A549 (cell line): Measurements from ENCODE around the gene NCKIPSD. TPM values are rescaled to one million over a fixed set of nuclear protein-coding genes. Genes with fewer than 3 reads are reported as not detected.
A peak's percentile ranks its signal among the peaks of the same experiment; 100 is the strongest.
"Not testable (repeated sequence)": the region's sequence is repeated elsewhere in the genome, so short reads cannot be mapped to it uniquely, and the experiment has no call there.

Experiments
- ATAC-seq, 2 experiments: fragments of 200-7000 bp in 1 of 2; fragments of >200 bp in 1 of 2; cut with Nextera tagmentation in 1 of 2; cut with Tn5 transposase in 1 of 2; 3 replicates each; pipeline versions ENCODE4 v1.8.0 to v1.9.1; 2018 to 2020; ENCODE audit warnings: mild to moderate bottlenecking in 1 of 2, moderate library complexity in 1 of 2
- CTCF ChIA-PET: fragments of 300-600 bp; sonication (Branson Sonifier 250); formaldehyde crosslinking; extraction: SDS; loops from one replicate; lab custom pipeline; 2021; ENCODE audit warnings: antibody characterized with exemption, inconsistent platforms; lab: Yijun Ruan, JAX
- POLR2A ChIA-PET: fragments of 350-600 bp; formaldehyde crosslinking; extraction: SDS; loops from one replicate; lab custom pipeline; 2021; ENCODE audit warnings: antibody characterized with exemption, inconsistent platforms; lab: Yijun Ruan, JAX
- DNase-seq, 2 experiments: peaks; one replicate each; pipeline versions ENCODE4 v3.0.0 to v3.0.0-alpha.2; 2011 to 2016; ENCODE audit warnings: low read depth in 1 of 2, low spot score in 1 of 2
- FAIRE-seq: peaks from 2 replicates; lab custom pipeline; 2011; peaks lifted over from hg19 to GRCh38; lab: Jason Lieb, UNC
- H3K27ac ChIP-seq, 2 experiments: fragments of >200 bp; sonication (Bioruptor Twin); formaldehyde crosslinking; 3 replicates each; pipeline ENCODE4 v1.5.1; 2016 to 2017
- H3K4me1 ChIP-seq: fragments of >200 bp; sonication (Bioruptor Twin); formaldehyde crosslinking; 3 replicates; pipeline ENCODE4 v1.6.1; 2016
- H3K4me2 ChIP-seq: fragments of >200 bp; sonication (Bioruptor Twin); formaldehyde crosslinking; 3 replicates; pipeline ENCODE4 v1.6.1; 2016
- H3K4me3 ChIP-seq: fragments of >200 bp; sonication (Bioruptor Twin); formaldehyde crosslinking; 3 replicates; pipeline ENCODE4 v1.5.1; 2016
- H3K9me3 ChIP-seq: fragments of >200 bp; sonication (Bioruptor Twin); formaldehyde crosslinking; 3 replicates; pipeline ENCODE4 v1.6.1; 2016
- CBX2 ChIP-seq: fragments of 200-600 bp; sonication (generic); IDR thresholded peaks from 2 replicates; pipeline ENCODE4 v1.6.1; 2016; ENCODE audit warnings: low read depth, mild to moderate bottlenecking, borderline replicate concordance
- CEBPB ChIP-seq, 2 experiments: fragments of >200 bp in 1 of 2; sonication (Bioruptor Twin) in 1 of 2; formaldehyde crosslinking in 1 of 2; IDR thresholded peaks; 2 replicates each; pipeline ENCODE4 v1.6.1; 2012 to 2016
- CHD2 ChIP-seq: fragments of 150-350 bp; IDR thresholded peaks from 2 replicates; pipeline ENCODE4 v1.6.1; 2014; ENCODE audit warnings: low read length; ENCODE audit not compliant: partially characterized antibody
- CHD4 ChIP-seq: fragments of 200-600 bp; sonication (generic); IDR thresholded peaks from 2 replicates; pipeline ENCODE4 v1.6.1; 2016; ENCODE audit warnings: antibody characterized with exemption, mild to moderate bottlenecking, borderline replicate concordance
- EHF ChIP-seq: fragments of 250-450 bp; sonication (Bioruptor Pico); IDR thresholded peaks from 2 replicates; pipeline ENCODE4 v1.5.0; 2020; ENCODE audit warnings: mild to moderate bottlenecking
- EHMT2 ChIP-seq: fragments of 200-600 bp; sonication (generic); IDR thresholded peaks from 2 replicates; pipeline ENCODE4 v1.6.1; 2016; ENCODE audit warnings: antibody characterized with exemption, low read depth, mild to moderate bottlenecking, moderate library complexity
- FOSL2 ChIP-seq, 2 experiments: fragments of 450-650 bp in 1 of 2; fragments of >200 bp in 1 of 2; sonication (Bioruptor Twin) in 1 of 2; formaldehyde crosslinking; IDR thresholded peaks; 2 replicates each; pipeline versions ENCODE4 v1.5.0 to v1.6.1; 2016 to 2020; ENCODE audit warnings: mild to moderate bottlenecking in 1 of 2, moderate library complexity in 1 of 2
- FOXS1 ChIP-seq: fragments of 250-450 bp; sonication (Bioruptor Pico); IDR thresholded peaks from 2 replicates; pipeline ENCODE4 v1.5.0; 2020; ENCODE audit warnings: mild to moderate bottlenecking, moderate library complexity
- HOXA7 ChIP-seq: fragments of 250-450 bp; sonication (Bioruptor Pico); IDR thresholded peaks from 2 replicates; pipeline ENCODE4 v1.5.0; 2020; ENCODE audit warnings: mild to moderate bottlenecking, moderate library complexity
- HOXB5 ChIP-seq: fragments of 250-450 bp; sonication (Bioruptor Pico); IDR thresholded peaks from 2 replicates; pipeline ENCODE4 v1.5.0; 2020; ENCODE audit warnings: mild to moderate bottlenecking, moderate library complexity
- POLR2A ChIP-seq: IDR thresholded peaks from 2 replicates; pipeline ENCODE4 v1.6.1; 2012; ENCODE audit warnings: mild to moderate bottlenecking, low read length
- RFX5 ChIP-seq: fragments of 450-650 bp; IDR thresholded peaks from 2 replicates; pipeline ENCODE4 v1.7.1; 2014; ENCODE audit warnings: antibody characterized with exemption, mild to moderate bottlenecking, moderate library complexity
- TFCP2L1 ChIP-seq: fragments of 250-450 bp; sonication (Bioruptor Pico); IDR thresholded peaks from 2 replicates; pipeline ENCODE4 v1.5.0; 2021; ENCODE audit warnings: mild to moderate bottlenecking
- ZNF302 ChIP-seq: fragments of 250-450 bp; sonication (Bioruptor Pico); IDR thresholded peaks from 2 replicates; pipeline ENCODE4 v1.9.0; 2021; ENCODE audit warnings: inconsistent platforms, mild to moderate bottlenecking, moderate library complexity
- WGBS: methylation state at CpG from one replicate; pipeline ENCODE4 v1.1.6; 2017; ENCODE audit errors: missing lambda C conversion rate; 5-methylcytosine and 5-hydroxymethylcytosine counted together
- polyA plus RNA-seq, 4 experiments: library from polyadenylated mRNA; depleted of rRNA in 3 of 4; stranded (reverse); fragments of >200 nt; fragmentation: RNase III in 1 of 4; extraction: RNeasy Plus Mini Kit Qiagen cat#74134 plus additional on column Dnase treatment in 1 of 4; gene quantifications; 2 replicates in 3 of 4; 3 replicates in 1 of 4; pipeline ENCODE4 v1.2.3, GENCODE V29; 2011 to 2017

The NCKIPSD gene
- polyA plus RNA-seq, 2 of the 4 experiments (the other 2 are of a cell fraction): 10.2 to 10.9 TPM

DNA sequence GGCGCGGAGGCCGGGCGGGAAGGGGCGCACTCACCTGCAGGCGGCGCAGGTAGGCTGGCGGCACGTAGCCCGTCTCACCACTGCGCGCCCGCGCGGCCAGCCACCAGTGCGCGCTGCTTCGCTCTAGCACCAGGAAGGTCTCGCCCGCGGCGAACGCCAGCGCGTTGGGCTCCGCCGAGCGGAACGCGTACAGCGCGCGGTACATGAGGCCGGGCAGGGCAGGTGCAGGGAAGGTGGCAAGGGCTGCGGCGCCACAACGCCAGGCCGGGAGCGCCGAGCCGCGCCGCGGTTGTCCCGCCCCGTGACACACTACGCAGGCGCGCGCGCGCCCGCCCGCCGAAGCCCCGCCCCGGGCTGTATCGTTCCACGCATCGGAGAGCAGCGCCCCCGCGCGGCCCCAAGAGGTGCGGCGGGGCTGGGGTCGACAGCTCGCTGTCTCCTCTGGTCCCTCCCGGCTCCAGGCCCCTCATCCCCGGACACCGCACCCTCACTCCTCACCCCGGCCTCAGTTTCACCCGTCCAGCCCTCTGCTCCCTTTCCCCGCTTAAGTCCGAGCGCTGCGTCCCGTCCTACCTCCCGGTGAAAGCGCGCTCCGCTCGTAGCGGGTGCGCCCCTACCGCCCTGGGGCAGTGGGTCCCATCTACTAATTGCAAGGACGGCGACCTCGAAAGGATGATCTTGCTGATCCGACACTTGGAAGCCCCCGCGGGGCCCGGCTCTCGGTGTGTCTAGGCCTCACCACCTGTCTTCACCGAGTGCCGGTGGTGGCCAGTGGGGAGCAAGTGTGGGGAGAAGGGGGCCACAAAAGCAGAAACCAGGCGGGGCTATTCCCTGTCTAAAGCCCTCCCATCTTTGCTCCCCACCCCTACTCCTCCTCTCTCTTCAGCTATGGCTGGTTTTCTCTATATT lies at the start of gene NCKIPSD (continued):
- TF ChIP-seq HOXA7: no peak
- no peak for TF ChIP-seq HOXB5
- no peak for TF ChIP-seq CEBPB (IDR thresholded peaks at IDR 0.05)
- peak; percentile 93 for TF ChIP-seq POLR2A

DNA sequence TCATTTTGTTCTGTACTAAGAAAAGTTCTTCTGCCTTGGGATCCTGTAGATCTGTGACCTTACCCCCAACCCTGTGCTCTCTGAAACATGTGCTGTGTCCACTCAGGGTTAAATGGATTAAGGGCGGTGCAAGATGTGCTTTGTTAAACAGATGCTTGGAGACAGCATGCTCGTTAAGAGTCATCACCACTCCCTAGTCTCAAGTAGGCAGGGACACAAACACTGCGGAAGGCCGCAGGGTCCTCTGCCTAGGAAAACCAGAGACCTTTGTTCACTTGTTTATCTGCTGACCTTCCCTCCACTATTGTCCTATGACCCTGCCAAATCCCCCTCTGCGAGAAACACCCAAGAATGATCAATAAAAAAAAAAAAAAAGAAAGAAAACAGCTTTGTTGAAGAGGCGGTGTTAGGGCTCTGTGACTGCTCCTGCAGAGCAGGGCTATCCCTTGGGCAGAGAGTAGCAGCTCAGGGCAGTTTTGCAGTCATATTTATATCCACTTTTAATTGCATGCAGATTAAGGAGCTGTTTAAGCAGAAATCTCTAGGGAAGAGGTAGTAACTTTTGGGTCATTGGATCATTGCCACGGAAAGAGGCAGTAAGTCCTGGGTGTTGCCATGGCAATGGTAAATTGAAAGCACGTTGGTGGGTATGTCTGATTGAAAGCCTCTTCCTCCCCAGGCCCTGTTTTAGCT lies 49.5 kb upstream of the NCKIPSD start:
- FAIRE-seq, H3K4me3 ChIP-seq, H3K27ac ChIP-seq, H3K4me1 ChIP-seq, ATAC-seq, DNase-seq, H3K4me2 ChIP-seq, H3K9me3 ChIP-seq, POLR2A ChIA-PET: not testable (repeated sequence)
- WGBS: 68% methylated on average over 8 of the region's 8 CpGs
- CTCF ChIA-PET: interaction anchor here (0.5 to 0.8 kb wide), 2 partner anchors 50 to 200 kb away, joined by 3 to 4 read pairs; no protein-coding TSS in a partner anchor

DNA sequence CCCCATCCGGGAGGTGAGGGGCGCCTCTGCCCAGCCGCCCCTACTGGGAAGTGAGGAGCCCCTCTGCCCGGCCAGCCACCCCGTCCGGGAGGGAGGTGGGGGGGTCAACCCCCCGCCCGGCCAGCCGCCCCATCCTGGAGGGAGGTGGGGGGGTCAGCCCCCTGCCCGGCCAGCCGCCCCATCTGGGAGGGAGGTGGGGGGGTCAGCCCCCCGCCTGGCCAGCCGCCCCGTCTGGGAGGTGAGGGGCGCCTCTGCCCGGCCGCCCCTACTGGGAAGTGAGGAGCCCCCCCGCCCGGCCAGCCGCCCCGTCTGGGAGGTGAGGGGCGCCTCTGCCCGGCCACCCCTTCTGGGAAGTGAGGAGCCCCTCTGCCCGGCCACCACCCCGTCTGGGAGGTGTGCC lies 48.8 kb upstream of the NCKIPSD start:
- H3K27ac ChIP-seq, CTCF ChIA-PET, H3K4me1 ChIP-seq, H3K4me2 ChIP-seq, H3K9me3 ChIP-seq, POLR2A ChIA-PET, FAIRE-seq, H3K4me3 ChIP-seq, DNase-seq, ATAC-seq: not testable (repeated sequence)
- no CpG with 5 or more reads among the region's 25 CpGs for WGBS

DNA sequence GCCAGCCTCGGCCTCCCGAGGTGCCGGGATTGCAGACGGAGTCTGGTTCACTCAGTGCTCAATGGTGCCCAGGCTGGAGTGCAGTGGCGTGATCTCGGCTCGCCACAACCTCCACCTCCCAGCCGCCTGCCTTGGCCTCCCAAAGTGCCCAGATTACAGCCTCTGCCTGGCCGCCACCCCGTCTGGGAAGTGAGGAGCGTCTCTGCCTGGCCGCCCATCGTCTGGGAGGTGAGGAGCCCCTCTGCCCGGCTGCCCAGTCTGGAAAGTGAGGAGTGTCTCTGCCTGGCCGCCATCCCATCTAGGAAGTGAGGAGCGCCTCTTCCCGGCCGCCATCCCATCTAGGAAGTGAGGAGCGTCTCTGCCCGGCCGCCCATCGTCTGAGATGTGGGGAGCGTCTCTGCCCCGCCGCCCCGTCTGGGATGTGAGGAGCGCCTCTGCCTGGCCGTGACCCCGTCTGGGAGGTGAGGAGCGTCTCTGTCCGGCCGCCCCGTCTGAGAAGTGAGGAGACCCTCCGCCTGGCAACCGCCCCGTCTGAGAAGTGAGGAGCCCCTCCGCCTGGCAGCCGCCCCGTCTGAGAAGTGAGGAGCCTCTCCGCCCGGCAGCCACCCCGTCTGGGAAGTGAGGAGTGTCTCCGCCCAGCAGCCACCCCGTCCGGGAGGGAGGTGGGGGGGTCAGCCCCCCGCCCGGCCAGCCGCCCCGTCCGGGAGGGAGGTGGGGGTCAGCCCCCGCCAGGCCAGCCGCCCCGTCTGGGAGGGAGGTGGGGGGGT lies 48.2 kb upstream of the NCKIPSD start:
- WGBS: 100% methylated on average over 9 of the region's 53 CpGs
- H3K27ac ChIP-seq, POLR2A ChIA-PET, H3K4me2 ChIP-seq, H3K4me1 ChIP-seq, DNase-seq, ATAC-seq, FAIRE-seq, H3K9me3 ChIP-seq, H3K4me3 ChIP-seq: not testable (repeated sequence)
- CTCF ChIA-PET: interaction anchor here (0.6 kb wide), 1 partner anchor 730 kb away, joined by 4 read pairs; no protein-coding TSS in a partner anchor

DNA sequence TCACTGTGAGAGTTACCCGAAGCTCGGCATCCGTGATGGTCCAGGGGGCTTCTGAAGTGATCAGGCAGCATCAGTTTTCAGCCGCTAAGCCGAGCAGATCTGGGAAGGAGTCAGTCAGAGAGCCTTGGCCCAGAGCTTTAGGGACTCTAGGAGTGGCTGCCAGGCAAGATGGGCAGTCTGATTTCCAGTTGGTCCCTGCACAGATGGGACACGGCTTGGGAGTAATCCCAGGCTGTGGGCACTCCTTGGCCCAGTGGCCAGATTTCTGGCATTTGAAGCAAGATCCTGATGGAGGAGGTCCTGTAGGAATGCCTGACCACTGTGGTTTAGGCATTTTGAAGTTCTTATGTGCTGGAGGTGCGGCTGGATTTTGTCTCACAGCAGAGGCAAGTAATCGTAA lies 41.8 kb upstream of the NCKIPSD start:
- no peak for FAIRE-seq
- no peak overlapping the region for H3K27ac ChIP-seq
- H3K4me1 ChIP-seq: peaks cover 11% of the 10 kb centered on the region; the same call in 2 of the 3 replicates
- H3K9me3 ChIP-seq: no peaks in the 10 kb centered on the region
- H3K4me3 ChIP-seq: no peak overlapping the region
- CTCF ChIA-PET: interaction anchor here (2.5 kb wide), 1 partner anchor 12 kb away, joined by 13 read pairs; no protein-coding TSS in a partner anchor
- TF ChIP-seq CHD2 (no peak), EHF (CRISPR knock-in tag) (no peak), RFX5 (no peak), EHMT2 (no peak), FOSL2 (IDR thresholded peaks at IDR 0.05) (no peak), FOSL2 (CRISPR knock-in tag; IDR thresholded peaks at IDR 0.05) (no peak), CEBPB (IDR thresholded peaks at IDR 0.05) (no peak), ZNF302 (CRISPR knock-in tag) (no peak), CHD4 (no peak), TFCP2L1 (CRISPR knock-in tag) (no peak), FOXS1 (CRISPR knock-in tag) (no peak), CBX2 (no peak), HOXB5 (no peak)
- DNase-seq: no peak
- no peak overlapping the region for H3K4me2 ChIP-seq
- POLR2A ChIA-PET: no interaction called here
- no peak for ATAC-seq
- 76% methylated on average over 6 of the region's 8 CpGs for WGBS

DNA sequence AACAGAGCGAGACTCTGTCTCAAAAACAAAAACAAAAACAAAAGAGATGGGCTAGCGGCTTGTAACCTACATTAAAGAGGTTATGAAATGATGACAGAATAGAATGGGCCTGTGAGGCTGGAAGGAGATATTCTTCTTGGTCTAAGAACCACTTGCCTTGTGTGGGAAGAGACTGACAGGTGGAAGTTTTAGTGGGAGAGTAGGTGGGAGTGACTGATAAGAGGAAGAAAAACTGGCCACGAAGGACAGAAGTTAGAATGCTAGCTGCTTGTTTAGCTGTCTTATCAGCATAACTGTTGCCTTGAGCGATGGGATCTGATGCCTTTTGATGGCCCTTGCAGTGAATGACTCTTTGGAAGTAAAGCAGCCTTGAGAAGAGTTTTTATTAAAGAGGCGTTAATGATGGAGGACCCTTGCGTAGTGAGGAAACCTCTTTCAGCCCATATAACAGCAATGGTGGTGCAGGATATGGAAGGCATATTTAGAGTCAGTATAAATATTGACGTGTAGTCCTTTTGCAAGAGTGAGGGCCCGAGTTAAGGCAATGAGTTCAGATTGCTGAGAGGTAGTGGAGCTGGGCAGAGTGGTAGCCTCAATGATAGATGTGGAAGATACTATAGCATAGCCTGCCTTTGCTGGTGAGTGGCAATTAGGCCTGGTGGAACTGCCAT lies 39.6 kb upstream of the NCKIPSD start:
- H3K4me3 ChIP-seq, H3K9me3 ChIP-seq, H3K4me2 ChIP-seq, ATAC-seq, DNase-seq, H3K27ac ChIP-seq, FAIRE-seq: not testable (repeated sequence)
- ChIA-PET CTCF (interaction anchor here (1.3 kb wide), 1 partner anchor 15 kb away, joined by 7 read pairs; no protein-coding TSS in a partner anchor), POLR2A (interaction anchor here (1.2 kb wide), 1 partner anchor 8 kb away, joined by 3 read pairs; the partner anchor contains the start of gene IP6K2)
- peaks cover 22% of the 10 kb centered on the region; the same call in 2 of the 3 replicates for H3K4me1 ChIP-seq
- WGBS: 82% methylated on average over 8 of the region's 8 CpGs
